ENCODE measurements around the gene RETN. TPM values are rescaled to one million over a fixed set of nuclear protein-coding genes. Genes with fewer than 3 reads are reported as not detected.

Gene RETN
- total and polyA plus RNA-seq, 2 experiments from 2014 or later = not detected

DNA sequence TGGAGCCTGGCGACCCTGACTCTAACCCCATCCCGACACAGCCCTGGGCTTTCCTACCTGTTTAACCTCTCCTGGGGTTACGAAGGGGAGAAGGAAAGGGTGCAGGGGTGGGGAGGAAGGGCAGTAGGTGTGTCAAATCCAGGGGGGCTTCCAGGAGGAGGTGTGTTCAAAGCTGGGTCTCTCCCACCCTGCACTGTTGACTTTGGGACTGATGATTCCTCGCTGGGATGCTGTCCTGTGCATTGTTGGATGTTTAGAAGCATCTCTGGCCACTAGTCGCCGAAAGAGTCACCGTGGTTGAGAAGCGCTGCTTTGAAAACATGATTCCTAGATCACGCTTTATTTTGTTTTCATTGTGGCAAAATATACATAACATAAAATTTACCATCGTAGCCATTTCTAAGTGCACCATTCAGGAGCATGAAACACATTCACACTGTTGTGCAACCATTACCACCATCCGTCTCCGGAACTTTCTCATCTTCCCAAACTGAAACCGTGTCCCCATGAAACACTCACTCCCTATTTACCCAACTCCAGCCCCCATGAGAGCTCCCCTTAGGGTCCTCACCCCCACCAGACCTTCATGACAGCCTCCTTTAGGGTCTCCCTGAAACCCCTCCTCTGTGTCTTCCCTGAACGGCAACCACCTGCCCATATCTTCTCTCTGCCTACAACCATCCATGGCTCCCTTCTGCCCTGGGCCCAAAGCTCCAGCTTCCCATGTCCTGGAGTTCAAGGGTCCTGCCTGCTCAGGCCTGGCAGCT lies 37.5 kb downstream of the RETN start (continued):
- TF ChIP-seq, protein P1, sequence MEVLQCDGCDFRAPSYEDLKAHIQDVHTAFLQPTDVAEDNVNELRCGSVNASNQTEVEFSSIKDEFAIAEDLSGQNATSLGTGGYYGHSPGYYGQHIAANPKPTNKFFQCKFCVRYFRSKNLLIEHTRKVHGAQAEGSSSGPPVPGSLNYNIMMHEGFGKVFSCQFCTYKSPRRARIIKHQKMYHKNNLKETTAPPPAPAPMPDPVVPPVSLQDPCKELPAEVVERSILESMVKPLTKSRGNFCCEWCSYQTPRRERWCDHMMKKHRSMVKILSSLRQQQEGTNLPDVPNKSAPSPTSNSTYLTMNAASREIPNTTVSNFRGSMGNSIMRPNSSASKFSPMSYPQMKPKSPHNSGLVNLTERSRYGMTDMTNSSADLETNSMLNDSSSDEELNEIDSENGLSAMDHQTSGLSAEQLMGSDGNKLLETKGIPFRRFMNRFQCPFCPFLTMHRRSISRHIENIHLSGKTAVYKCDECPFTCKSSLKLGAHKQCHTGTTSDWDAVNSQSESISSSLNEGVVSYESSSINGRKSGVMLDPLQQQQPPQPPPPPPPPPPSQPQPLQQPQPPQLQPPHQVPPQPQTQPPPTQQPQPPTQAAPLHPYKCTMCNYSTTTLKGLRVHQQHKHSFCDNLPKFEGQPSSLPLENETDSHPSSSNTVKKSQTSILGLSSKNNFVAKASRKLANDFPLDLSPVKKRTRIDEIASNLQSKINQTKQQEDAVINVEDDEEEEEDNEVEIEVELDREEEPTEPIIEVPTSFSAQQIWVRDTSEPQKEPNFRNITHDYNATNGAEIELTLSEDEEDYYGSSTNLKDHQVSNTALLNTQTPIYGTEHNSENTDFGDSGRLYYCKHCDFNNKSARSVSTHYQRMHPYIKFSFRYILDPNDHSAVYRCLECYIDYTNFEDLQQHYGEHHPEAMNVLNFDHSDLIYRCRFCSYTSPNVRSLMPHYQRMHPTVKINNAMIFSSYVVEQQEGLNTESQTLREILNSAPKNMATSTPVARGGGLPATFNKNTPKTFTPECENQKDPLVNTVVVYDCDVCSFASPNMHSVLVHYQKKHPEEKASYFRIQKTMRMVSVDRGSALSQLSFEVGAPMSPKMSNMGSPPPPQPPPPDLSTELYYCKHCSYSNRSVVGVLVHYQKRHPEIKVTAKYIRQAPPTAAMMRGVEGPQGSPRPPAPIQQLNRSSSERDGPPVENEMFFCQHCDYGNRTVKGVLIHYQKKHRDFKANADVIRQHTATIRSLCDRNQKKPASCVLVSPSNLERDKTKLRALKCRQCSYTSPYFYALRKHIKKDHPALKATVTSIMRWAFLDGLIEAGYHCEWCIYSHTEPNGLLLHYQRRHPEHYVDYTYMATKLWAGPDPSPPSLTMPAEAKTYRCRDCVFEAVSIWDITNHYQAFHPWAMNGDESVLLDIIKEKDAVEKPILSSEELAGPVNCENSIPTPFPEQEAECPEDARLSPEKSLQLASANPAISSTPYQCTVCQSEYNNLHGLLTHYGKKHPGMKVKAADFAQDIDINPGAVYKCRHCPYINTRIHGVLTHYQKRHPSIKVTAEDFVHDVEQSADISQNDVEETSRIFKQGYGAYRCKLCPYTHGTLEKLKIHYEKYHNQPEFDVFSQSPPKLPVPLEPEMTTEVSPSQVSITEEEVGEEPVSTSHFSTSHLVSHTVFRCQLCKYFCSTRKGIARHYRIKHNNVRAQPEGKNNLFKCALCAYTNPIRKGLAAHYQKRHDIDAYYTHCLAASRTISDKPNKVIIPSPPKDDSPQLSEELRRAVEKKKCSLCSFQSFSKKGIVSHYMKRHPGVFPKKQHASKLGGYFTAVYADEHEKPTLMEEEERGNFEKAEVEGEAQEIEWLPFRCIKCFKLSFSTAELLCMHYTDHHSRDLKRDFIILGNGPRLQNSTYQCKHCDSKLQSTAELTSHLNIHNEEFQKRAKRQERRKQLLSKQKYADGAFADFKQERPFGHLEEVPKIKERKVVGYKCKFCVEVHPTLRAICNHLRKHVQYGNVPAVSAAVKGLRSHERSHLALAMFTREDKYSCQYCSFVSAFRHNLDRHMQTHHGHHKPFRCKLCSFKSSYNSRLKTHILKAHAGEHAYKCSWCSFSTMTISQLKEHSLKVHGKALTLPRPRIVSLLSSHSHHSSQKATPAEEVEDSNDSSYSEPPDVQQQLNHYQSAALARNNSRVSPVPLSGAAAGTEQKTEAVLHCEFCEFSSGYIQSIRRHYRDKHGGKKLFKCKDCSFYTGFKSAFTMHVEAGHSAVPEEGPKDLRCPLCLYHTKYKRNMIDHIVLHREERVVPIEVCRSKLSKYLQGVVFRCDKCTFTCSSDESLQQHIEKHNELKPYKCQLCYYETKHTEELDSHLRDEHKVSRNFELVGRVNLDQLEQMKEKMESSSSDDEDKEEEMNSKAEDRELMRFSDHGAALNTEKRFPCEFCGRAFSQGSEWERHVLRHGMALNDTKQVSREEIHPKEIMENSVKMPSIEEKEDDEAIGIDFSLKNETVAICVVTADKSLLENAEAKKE (CRISPR knock-in tag; IDR thresholded peaks at IDR 0.05) = no peak
- TF ChIP-seq STAT1 (IDR thresholded peaks at IDR 0.05; ENCODE audit: unreplicated experiment) = no peak

DNA sequence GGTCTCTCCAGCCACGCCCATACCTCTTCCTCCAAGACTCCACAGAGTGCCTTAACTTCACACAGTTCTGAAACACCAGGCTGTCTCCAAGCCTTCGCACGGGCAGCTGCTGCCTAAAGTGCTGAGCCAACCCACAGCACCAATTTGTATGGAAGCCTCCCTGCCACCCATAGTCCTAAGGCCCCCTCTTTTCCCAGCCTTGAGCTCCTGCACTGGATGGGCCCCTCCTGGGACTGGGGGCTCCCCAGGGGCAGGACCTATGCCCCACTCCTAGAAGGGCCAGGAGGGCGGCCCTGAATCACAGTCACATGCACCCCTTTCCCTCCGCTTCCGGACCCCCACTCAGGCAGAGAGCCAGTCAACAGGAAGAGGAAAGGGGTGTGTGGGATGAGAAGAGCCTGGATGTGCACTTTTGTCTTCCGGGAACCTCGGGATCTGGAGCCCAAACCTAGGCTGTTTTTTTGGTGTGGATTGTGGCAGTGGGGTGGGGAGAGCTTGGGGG lies 38.2 kb downstream of the RETN start:
- Histone ChIP-seq H3K27me3 (ENCODE audit: insufficient read depth) (no peaks in the 10 kb centered on the region), H3K9me2 (ENCODE audit: insufficient read depth) (no peaks in the 10 kb centered on the region), H3F3A (replicated peaks; ENCODE audit: low read depth) (no peaks in the 10 kb centered on the region), H3K4me1 (ENCODE audit: insufficient read depth) (no peaks in the 10 kb centered on the region), H3K27ac (ENCODE audit: low read depth) (no peak overlapping the region), H3K4me3 (no peak overlapping the region), H2AFZ (no peak overlapping the region), H3K4me2 (no peak overlapping the region), H3K36me3 (ENCODE audit: insufficient read depth) (no peaks in the 10 kb centered on the region), H3K79me2 (replicated peaks; ENCODE audit: insufficient read depth) (no peaks in the 10 kb centered on the region), H4K20me1 (replicated peaks; ENCODE audit: insufficient read depth) (no peaks in the 10 kb centered on the region)
- no peak overlapping the region for H3K4me3 Mint-ChIP-seq
- no peak for ATAC-seq
- peaks cover 10% of the 10 kb centered on the region for H3K27me3 Mint-ChIP-seq (ENCODE audit: insufficient read depth, low read depth, poor library complexity)
- no peak overlapping the region for H3K27ac Mint-ChIP-seq
- H3K4me1 Mint-ChIP-seq = no peaks in the 10 kb centered on the region
- no peaks in the 10 kb centered on the region for H3K9me3 Mint-ChIP-seq
- no peak for DNase-seq (ENCODE audit: low spot score)
- no peaks in the 10 kb centered on the region; the same call in 2 of the 3 replicates for H3K36me3 Mint-ChIP-seq (ENCODE audit: low read depth)
- no peak for TF ChIP-seq ZNF114 (CRISPR knock-in tag; IDR thresholded peaks at IDR 0.05)
- TF ChIP-seq STAT1 (IDR thresholded peaks at IDR 0.05; ENCODE audit: unreplicated experiment) = no peak
- TF ChIP-seq CREB1 (CRISPR knock-in tag; IDR thresholded peaks at IDR 0.05; ENCODE audit: low read depth) = no peak
- TF ChIP-seq EZH2 (IDR thresholded peaks at IDR 0.05; ENCODE audit: low read depth, unreplicated experiment) = no peak
- no peak for TF ChIP-seq EZH2phosphoT487 (IDR thresholded peaks at IDR 0.05; ENCODE audit: unreplicated experiment)
- TF ChIP-seq POLR2AphosphoS5 (IDR thresholded peaks at IDR 0.05; ENCODE audit: low read depth) = no peak
- TF ChIP-seq, protein P2, sequence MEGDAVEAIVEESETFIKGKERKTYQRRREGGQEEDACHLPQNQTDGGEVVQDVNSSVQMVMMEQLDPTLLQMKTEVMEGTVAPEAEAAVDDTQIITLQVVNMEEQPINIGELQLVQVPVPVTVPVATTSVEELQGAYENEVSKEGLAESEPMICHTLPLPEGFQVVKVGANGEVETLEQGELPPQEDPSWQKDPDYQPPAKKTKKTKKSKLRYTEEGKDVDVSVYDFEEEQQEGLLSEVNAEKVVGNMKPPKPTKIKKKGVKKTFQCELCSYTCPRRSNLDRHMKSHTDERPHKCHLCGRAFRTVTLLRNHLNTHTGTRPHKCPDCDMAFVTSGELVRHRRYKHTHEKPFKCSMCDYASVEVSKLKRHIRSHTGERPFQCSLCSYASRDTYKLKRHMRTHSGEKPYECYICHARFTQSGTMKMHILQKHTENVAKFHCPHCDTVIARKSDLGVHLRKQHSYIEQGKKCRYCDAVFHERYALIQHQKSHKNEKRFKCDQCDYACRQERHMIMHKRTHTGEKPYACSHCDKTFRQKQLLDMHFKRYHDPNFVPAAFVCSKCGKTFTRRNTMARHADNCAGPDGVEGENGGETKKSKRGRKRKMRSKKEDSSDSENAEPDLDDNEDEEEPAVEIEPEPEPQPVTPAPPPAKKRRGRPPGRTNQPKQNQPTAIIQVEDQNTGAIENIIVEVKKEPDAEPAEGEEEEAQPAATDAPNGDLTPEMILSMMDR (conservative IDR thresholded peaks at IDR 0.05; ENCODE audit: low read depth in 2 of 2) = no peak
- TF ChIP-seq JUNB (IDR thresholded peaks at IDR 0.05; ENCODE audit: unreplicated experiment) = no peak
- TF ChIP-seq, protein P3, sequence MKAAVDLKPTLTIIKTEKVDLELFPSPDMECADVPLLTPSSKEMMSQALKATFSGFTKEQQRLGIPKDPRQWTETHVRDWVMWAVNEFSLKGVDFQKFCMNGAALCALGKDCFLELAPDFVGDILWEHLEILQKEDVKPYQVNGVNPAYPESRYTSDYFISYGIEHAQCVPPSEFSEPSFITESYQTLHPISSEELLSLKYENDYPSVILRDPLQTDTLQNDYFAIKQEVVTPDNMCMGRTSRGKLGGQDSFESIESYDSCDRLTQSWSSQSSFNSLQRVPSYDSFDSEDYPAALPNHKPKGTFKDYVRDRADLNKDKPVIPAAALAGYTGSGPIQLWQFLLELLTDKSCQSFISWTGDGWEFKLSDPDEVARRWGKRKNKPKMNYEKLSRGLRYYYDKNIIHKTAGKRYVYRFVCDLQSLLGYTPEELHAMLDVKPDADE (IDR thresholded peaks at IDR 0.05) = no peak
- TF ChIP-seq, protein P4, sequence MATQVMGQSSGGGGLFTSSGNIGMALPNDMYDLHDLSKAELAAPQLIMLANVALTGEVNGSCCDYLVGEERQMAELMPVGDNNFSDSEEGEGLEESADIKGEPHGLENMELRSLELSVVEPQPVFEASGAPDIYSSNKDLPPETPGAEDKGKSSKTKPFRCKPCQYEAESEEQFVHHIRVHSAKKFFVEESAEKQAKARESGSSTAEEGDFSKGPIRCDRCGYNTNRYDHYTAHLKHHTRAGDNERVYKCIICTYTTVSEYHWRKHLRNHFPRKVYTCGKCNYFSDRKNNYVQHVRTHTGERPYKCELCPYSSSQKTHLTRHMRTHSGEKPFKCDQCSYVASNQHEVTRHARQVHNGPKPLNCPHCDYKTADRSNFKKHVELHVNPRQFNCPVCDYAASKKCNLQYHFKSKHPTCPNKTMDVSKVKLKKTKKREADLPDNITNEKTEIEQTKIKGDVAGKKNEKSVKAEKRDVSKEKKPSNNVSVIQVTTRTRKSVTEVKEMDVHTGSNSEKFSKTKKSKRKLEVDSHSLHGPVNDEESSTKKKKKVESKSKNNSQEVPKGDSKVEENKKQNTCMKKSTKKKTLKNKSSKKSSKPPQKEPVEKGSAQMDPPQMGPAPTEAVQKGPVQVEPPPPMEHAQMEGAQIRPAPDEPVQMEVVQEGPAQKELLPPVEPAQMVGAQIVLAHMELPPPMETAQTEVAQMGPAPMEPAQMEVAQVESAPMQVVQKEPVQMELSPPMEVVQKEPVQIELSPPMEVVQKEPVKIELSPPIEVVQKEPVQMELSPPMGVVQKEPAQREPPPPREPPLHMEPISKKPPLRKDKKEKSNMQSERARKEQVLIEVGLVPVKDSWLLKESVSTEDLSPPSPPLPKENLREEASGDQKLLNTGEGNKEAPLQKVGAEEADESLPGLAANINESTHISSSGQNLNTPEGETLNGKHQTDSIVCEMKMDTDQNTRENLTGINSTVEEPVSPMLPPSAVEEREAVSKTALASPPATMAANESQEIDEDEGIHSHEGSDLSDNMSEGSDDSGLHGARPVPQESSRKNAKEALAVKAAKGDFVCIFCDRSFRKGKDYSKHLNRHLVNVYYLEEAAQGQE (IDR thresholded peaks at IDR 0.05; ENCODE audit: unreplicated experiment) = no peak
- TF ChIP-seq NANOG (IDR thresholded peaks at IDR 0.05; ENCODE audit: borderline replicate concordance) = no peak
